Upper lobe of left lung (tissue), 6 donors: ENCODE results near the gene FOXO1. TPM values are rescaled to one million over a fixed set of nuclear protein-coding genes. Genes with fewer than 3 reads are reported as not detected.
A peak's percentile ranks its signal among the peaks of the same experiment; 100 is the strongest.

Experiments
- ATAC-seq, 2 donors: fragments of 200-7000 bp; cut with Tn5 transposase; one replicate each; pipeline ENCODE4 v1.9.1; 2022; ENCODE audit warnings: mild to moderate bottlenecking in 2 of 2, moderate library complexity in 2 of 2; ENCODE audit not compliant: low FRiP score in 2 of 2
- DNase-seq, 2 donors: peaks; one replicate each; pipeline ENCODE4 v3.0.0-alpha.2; 2019 to 2020
- H3K27ac ChIP-seq, 4 donors: fragments of 200-600 bp; sonication (generic); one replicate each; pipeline ENCODE4 v1.5.1; 2016 to 2019
- H3K27me3 ChIP-seq, 4 donors: fragments of 200-600 bp; sonication (generic); one replicate each; pipeline ENCODE4 v1.5.1; 2017 to 2019
- H3K36me3 ChIP-seq, 4 donors: fragments of 200-600 bp; sonication (generic); one replicate each; pipeline ENCODE4 v1.5.1; 2016 to 2019
- H3K4me1 ChIP-seq, 4 donors: fragments of 200-600 bp; sonication (generic); one replicate each; pipeline ENCODE4 v1.5.1; 2018 to 2019
- H3K4me3 ChIP-seq, 4 donors: fragments of 200-600 bp; sonication (generic); one replicate each; pipeline ENCODE4 v1.5.1; 2017 to 2019; ENCODE audit warnings: mild to moderate bottlenecking in 2 of 4, moderate library complexity in 1 of 4
- H3K9me3 ChIP-seq, 4 donors: fragments of 200-600 bp; sonication (generic); one replicate each; pipeline ENCODE4 v1.5.1; 2018 to 2019
- CTCF ChIP-seq, 6 experiments: fragments of 450-650 bp in 4 of 6; fragments of 200-600 bp in 2 of 6; sonication (generic) in 2 of 6; IDR thresholded peaks; one replicate each; pipeline ENCODE4 v1.5.1; 2016 to 2019; ENCODE audit warnings: antibody characterized with exemption in 6 of 6
- EP300 ChIP-seq, 4 donors: sonication (generic); formaldehyde crosslinking; IDR thresholded peaks; one replicate each; pipeline ENCODE4 v1.5.1; 2017; ENCODE audit warnings: antibody characterized with exemption in 4 of 4, control low read depth in 2 of 4
- POLR2A ChIP-seq, 4 donors: fragments of 450-650 bp; IDR thresholded peaks; one replicate each; pipeline ENCODE4 v1.5.1; 2016 to 2017; ENCODE audit warnings: antibody characterized with exemption in 4 of 4, mild to moderate bottlenecking in 2 of 4
- POLR2AphosphoS5 ChIP-seq, 2 donors: sonication (generic); formaldehyde crosslinking; IDR thresholded peaks; one replicate each; pipeline ENCODE4 v1.5.1; 2017; ENCODE audit warnings: antibody characterized with exemption in 2 of 2
- WGBS, 2 donors: methylation state at CpG; one replicate each; pipeline ENCODE4 v1.1.5; 2017 to 2018; 5-methylcytosine and 5-hydroxymethylcytosine counted together
- total RNA-seq, 6 donors: library from RNA; depleted of rRNA in 4 of 6; stranded (reverse); fragments of >200 nt in 4 of 6; gene quantifications; one replicate each; pipeline versions ENCODE4 v1.1.0 to v1.2.1, GENCODE V29; 2016 to 2021
- donor health status: DM: no; HTN: no; CAD: no; lungs with moderate emphysema.
- donor health status: DM: no; HTN: yes; CAD: no; lungs with severe emphysema.

The FOXO1 gene
- total RNA-seq, 6 donors from 2014 or later = 23.0 to 36.8 (median 31.2) TPM

GRCh38 chr13:40619479-40619814 is 47.0 kb downstream of the FOXO1 start:
- Histone ChIP-seq H3K9me3 (no peaks in the 10 kb centered on the region), H3K27me3 (no peaks in the 10 kb centered on the region), H3K4me1 (peaks cover 0 to 42% (median 15%) of the 10 kb centered on the region in 4 donors), H3K36me3 (no peaks in the 10 kb centered on the region), H3K4me3 (no peak overlapping the region), H3K27ac (no peak overlapping the region)
- TF ChIP-seq CTCF (IDR thresholded peaks at IDR 0.05) (no peak), POLR2AphosphoS5 (IDR thresholded peaks at IDR 0.05) (no peak), EP300 (IDR thresholded peaks at IDR 0.05) (no peak), POLR2A (IDR thresholded peaks at IDR 0.05) (no peak)
- DNase-seq = no peak
- 92 to 93% methylated on average over 3 of the region's 3 CpGs for WGBS, 2 donors
- ATAC-seq = peak in 1 of 2 donors; percentile 23

- TF ChIP-seq CTCF (IDR thresholded peaks at IDR 0.05) (no peak), EP300 (IDR thresholded peaks at IDR 0.05) (no peak), POLR2AphosphoS5 (IDR thresholded peaks at IDR 0.05) (no peak), POLR2A (IDR thresholded peaks at IDR 0.05) (no peak)
These were observed 47.6 kb downstream of the FOXO1 start for GRCh38 chr13:40618581-40619478.

GRCh38 chr13:40617801-40618356 is 48.6 kb downstream of the FOXO1 start:
- Histone ChIP-seq H3K4me3 (no peak overlapping the region), H3K27ac (no peak overlapping the region), H3K27me3 (no peaks in the 10 kb centered on the region), H3K36me3 (no peaks in the 10 kb centered on the region), H3K4me1 (peaks cover 12 to 55% (median 23%) of the 10 kb centered on the region in 4 donors), H3K9me3 (no peaks in the 10 kb centered on the region)
- DNase-seq (peak in 1 of 2 donors; percentile 40), ATAC-seq (peak in 1 of 2 donors; percentile 22)
- 70 to 84% methylated on average over 7 to 8 of the region's 8 CpGs for WGBS, 2 donors
- TF ChIP-seq CTCF (IDR thresholded peaks at IDR 0.05) (no peak), POLR2A (IDR thresholded peaks at IDR 0.05) (no peak), EP300 (IDR thresholded peaks at IDR 0.05) (no peak), POLR2AphosphoS5 (IDR thresholded peaks at IDR 0.05) (no peak)

More at GRCh38 chr13:40618581-40619478, 47.6 kb downstream of the FOXO1 start:
- DNase-seq = no peak
- H3K36me3 ChIP-seq = no peaks in the 10 kb centered on the region
- no peaks in the 10 kb centered on the region for H3K27me3 ChIP-seq
- H3K4me1 ChIP-seq = peaks cover 4 to 45% (median 17%) of the 10 kb centered on the region in 4 donors
- peak in 1 of 2 donors; percentile 37 for ATAC-seq
- no peak overlapping the region for H3K27ac ChIP-seq
- no peak overlapping the region for H3K4me3 ChIP-seq
- no peaks in the 10 kb centered on the region for H3K9me3 ChIP-seq
- WGBS, 2 donors = 92 to 95% methylated on average over 15 of the region's 15 CpGs

- WGBS, 2 donors = 56 to 60% methylated on average over 7 of the region's 7 CpGs
- Histone ChIP-seq H3K36me3 (no peaks in the 10 kb centered on the region), H3K4me1 (peaks cover 15 to 58% (median 26%) of the 10 kb centered on the region in 4 donors), H3K27me3 (no peaks in the 10 kb centered on the region), H3K9me3 (no peaks in the 10 kb centered on the region), H3K27ac (no peak overlapping the region), H3K4me3 (no peak overlapping the region)
- ATAC-seq (no peak), DNase-seq (no peak)
- TF ChIP-seq EP300 (IDR thresholded peaks at IDR 0.05) (no peak), CTCF (IDR thresholded peaks at IDR 0.05) (no peak)
These were observed 50.8 kb downstream of the FOXO1 start for GRCh38 chr13:40615619-40616018.
